SU-DHL-6 (cell line): ENCODE data around the gene ITGA2B.

Source experiments
- H2AFZ ChIP-seq: fragments of 200-600 bp; sonication (generic); 2 replicates; pipeline ENCODE4 v1.6.1; 2014; ENCODE audit warnings: low read depth, mild to moderate bottlenecking, moderate library complexity, mixed read lengths, antibody characterized with exemption, low read length; ENCODE audit not compliant: severe bottlenecking
- H3F3A ChIP-seq: fragments of 200-600 bp; shearing (Covaris generic); 2 replicates; pipeline ENCODE4 v1.6.0; 2016; ENCODE audit warnings: antibody characterized with exemption, mild to moderate bottlenecking; ENCODE audit not compliant: insufficient read depth
- H3K27ac ChIP-seq: fragments of 200-600 bp; sonication (generic); 2 replicates; pipeline ENCODE4 v1.5.1; 2016; ENCODE audit warnings: low read depth, mild to moderate bottlenecking, low read length, moderate library complexity, mixed read lengths
- H3K27me3 ChIP-seq: fragments of 200-600 bp; sonication (generic), shearing (Covaris generic); 2 replicates; pipeline ENCODE4 v1.6.0; 2014; ENCODE audit warnings: mild to moderate bottlenecking, low read length
- H3K36me3 ChIP-seq: fragments of 200-600 bp; sonication (generic); 2 replicates; pipeline ENCODE4 v1.6.1; 2014; ENCODE audit warnings: mild to moderate bottlenecking, low read length, mixed read lengths
- H3K4me2 ChIP-seq: fragments of 300-600, 200-600 bp; shearing (Covaris generic), sonication (generic); 2 replicates; pipeline ENCODE4 v1.6.0; 2014; ENCODE audit warnings: low read length, low read depth, mild to moderate bottlenecking; ENCODE audit not compliant: poor library complexity, severe bottlenecking
- H3K4me3 ChIP-seq: fragments of 200-600 bp; sonication (generic); 2 replicates; pipeline ENCODE4 v1.5.1; 2014; ENCODE audit warnings: antibody characterized with exemption, low read length, mild to moderate bottlenecking, mixed read lengths; ENCODE audit not compliant: insufficient read depth, poor library complexity, severe bottlenecking
- H3K79me2 ChIP-seq: fragments of 200-600 bp; sonication (generic); 2 replicates; pipeline ENCODE4 v1.6.1; 2014; ENCODE audit warnings: mild to moderate bottlenecking, low read length, moderate library complexity; ENCODE audit not compliant: insufficient read depth
- H3K9ac ChIP-seq: fragments of 200-600 bp; sonication (generic); 2 replicates; pipeline ENCODE4 v1.7.0; 2014; ENCODE audit warnings: mild to moderate bottlenecking, low read length
- H3K9me2 ChIP-seq: fragments of 200-600 bp; sonication (generic); replicated peaks from 2 replicates; pipeline ENCODE4 v1.6.1; 2014; ENCODE audit warnings: low read length; ENCODE audit not compliant: insufficient read depth
- H3K9me3 ChIP-seq: fragments of 200-600 bp; sonication (generic); 2 replicates; pipeline ENCODE4 v1.6.1; 2014; ENCODE audit warnings: low read length, mixed read lengths; ENCODE audit not compliant: insufficient read depth
- H4K20me1 ChIP-seq: fragments of 200-600 bp; sonication (generic); 2 replicates; pipeline ENCODE4 v1.6.1; 2014; ENCODE audit warnings: low read depth, mild to moderate bottlenecking, antibody characterized with exemption, low read length, moderate library complexity, mixed read lengths
- EZH2phosphoT487 ChIP-seq: fragments of 200-600 bp; sonication (generic), shearing (Covaris generic); conservative IDR thresholded peaks from 2 replicates; pipeline ENCODE4 v1.6.1; 2018; ENCODE audit warnings: mild to moderate bottlenecking, antibody characterized with exemption, low read length, moderate library complexity, mixed read lengths
- TF ChIP-seq, protein P1 (sequence below): fragments of 200-600 bp; sonication (generic); IDR thresholded peaks from one replicate; pipeline ENCODE4 v1.5.1; 2017; ENCODE audit warnings: antibody characterized with exemption, mild to moderate bottlenecking, low read length, moderate library complexity; ENCODE audit not compliant: insufficient read depth, poor library complexity, severe bottlenecking

Gene ITGA2B

DNA sequence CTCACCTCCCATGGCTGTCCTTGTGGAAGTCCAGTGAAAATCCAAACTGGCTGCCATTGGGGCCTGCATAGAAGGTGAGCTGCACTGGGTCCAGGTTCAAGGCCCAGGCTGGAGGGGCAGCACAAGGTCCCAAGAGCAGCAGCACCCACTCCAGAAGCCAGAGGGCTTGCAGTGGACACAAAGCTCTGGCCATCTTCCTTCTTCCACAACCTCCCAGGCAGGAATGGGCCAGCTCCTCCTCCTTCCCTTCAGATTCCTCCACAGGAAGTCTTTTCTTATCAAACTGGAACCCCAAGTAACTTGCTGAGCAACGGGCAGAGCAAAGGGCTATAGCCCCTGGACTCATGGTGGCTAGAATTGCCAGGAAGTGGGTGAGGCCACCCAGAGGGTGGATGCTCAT is at the start of gene ITGA2B:
Gene ITGA2B, minus strand, starts transcription at position 369 of the 400 bp plus-strand sequence. Its CDS starts 176 bp downstream, at position 193.
- no peak within 1 kb of the TSS for H2AFZ ChIP-seq
- H3F3A ChIP-seq, result no peaks in the 10 kb centered on the region
- H3K9ac ChIP-seq, result no peak within 1 kb of the TSS
- H3K4me3 ChIP-seq, result no peak within 1 kb of the TSS
- H3K9me3 ChIP-seq, result no peaks in the 10 kb centered on the region
- H3K27ac ChIP-seq, result no peak within 1 kb of the TSS
- no peaks in the 10 kb centered on the region for H3K79me2 ChIP-seq
- no peaks in the 10 kb centered on the region for H3K36me3 ChIP-seq
- H3K4me2 ChIP-seq, result no peak within 1 kb of the TSS
- H3K27me3 ChIP-seq, result no peaks in the 10 kb centered on the region
- no peaks in the 10 kb centered on the region for H4K20me1 ChIP-seq
- H3K9me2 ChIP-seq, result no peaks in the 10 kb centered on the region
- TF ChIP-seq EZH2phosphoT487, result no peak
- TF ChIP-seq, protein P1, sequence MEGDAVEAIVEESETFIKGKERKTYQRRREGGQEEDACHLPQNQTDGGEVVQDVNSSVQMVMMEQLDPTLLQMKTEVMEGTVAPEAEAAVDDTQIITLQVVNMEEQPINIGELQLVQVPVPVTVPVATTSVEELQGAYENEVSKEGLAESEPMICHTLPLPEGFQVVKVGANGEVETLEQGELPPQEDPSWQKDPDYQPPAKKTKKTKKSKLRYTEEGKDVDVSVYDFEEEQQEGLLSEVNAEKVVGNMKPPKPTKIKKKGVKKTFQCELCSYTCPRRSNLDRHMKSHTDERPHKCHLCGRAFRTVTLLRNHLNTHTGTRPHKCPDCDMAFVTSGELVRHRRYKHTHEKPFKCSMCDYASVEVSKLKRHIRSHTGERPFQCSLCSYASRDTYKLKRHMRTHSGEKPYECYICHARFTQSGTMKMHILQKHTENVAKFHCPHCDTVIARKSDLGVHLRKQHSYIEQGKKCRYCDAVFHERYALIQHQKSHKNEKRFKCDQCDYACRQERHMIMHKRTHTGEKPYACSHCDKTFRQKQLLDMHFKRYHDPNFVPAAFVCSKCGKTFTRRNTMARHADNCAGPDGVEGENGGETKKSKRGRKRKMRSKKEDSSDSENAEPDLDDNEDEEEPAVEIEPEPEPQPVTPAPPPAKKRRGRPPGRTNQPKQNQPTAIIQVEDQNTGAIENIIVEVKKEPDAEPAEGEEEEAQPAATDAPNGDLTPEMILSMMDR, result no peak

DNA sequence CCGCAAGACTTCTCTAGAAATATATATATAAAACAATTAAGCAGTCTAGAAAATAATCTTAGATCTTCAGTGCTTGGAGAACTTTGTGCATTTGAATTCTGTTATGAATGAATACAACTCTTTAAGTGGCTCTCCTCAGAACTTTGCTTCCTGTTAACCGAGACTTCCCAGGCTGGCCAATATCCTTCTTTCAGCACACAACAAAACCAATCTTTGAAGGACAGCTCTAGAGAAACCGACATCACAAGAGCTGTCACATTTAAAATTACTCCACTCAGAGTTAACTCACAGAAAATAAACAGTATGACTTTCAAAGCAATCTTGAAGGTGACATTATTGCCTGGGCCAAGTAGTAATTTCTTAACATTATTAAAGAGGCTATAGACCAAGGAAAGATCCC is 49.7 kb upstream of the ITGA2B start:
- Histone ChIP-seq H3K4me2 (no peak overlapping the region), H3F3A (no peaks in the 10 kb centered on the region), H3K9me2 (no peaks in the 10 kb centered on the region), H3K36me3 (peaks cover 10% of the 10 kb centered on the region; the same call in 1 of the 2 replicates), H3K9me3 (no peaks in the 10 kb centered on the region), H3K9ac (no peak overlapping the region), H3K79me2 (peaks cover 16% of the 10 kb centered on the region), H4K20me1 (no peaks in the 10 kb centered on the region), H3K4me3 (no peak overlapping the region), H3K27me3 (no peaks in the 10 kb centered on the region), H2AFZ (no peak overlapping the region), H3K27ac (no peak overlapping the region)
- TF ChIP-seq, protein P1, result no peak
- no peak for TF ChIP-seq EZH2phosphoT487

DNA sequence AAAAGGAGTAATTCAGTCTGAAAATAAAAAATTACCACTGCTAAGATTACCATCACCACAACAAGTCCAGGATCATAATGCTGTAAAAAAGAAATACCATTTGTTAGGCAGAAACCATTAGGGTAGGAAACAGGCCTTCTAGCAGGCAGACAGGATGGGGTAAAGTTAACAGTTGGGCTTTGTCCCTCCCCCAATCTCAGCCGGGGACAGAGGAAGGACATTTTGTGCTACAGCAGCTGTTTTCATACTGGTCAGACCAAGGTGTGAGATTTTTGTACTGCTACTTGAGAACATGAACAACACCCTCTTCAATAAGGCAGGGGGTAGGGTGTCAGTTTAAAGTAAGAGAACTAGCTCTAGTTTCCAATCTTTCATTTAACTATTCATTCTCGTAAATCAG is 49.2 kb upstream of the ITGA2B start:
- H3K9ac ChIP-seq, result no peak overlapping the region
- no peaks in the 10 kb centered on the region for H3K9me2 ChIP-seq
- no peak overlapping the region for H3K4me2 ChIP-seq
- H3K79me2 ChIP-seq, result peaks cover 10% of the 10 kb centered on the region
- no peaks in the 10 kb centered on the region for H3K27me3 ChIP-seq
- no peaks in the 10 kb centered on the region for H4K20me1 ChIP-seq
- H2AFZ ChIP-seq, result no peak overlapping the region
- H3K9me3 ChIP-seq, result no peaks in the 10 kb centered on the region
- H3K4me3 ChIP-seq, result no peak overlapping the region
- peaks cover 11% of the 10 kb centered on the region; the same call in 1 of the 2 replicates for H3K36me3 ChIP-seq
- H3F3A ChIP-seq, result no peaks in the 10 kb centered on the region
- no peak overlapping the region for H3K27ac ChIP-seq
- TF ChIP-seq, protein P1, result no peak
- TF ChIP-seq EZH2phosphoT487, result no peak
